Heart left ventricle (tissue), 16 donors: ENCODE data around the gene PACS2. TPM values are rescaled to one million over a fixed set of nuclear protein-coding genes. Genes with fewer than 3 reads are reported as not detected.

Experiments
- ATAC-seq, 4 donors: fragments of 200-7000 bp; cut with Tn5 transposase; one replicate each; pipeline ENCODE4 v1.9.1; 2020 to 2022; ENCODE audit warnings: moderate library complexity in 4 of 4, mild to moderate bottlenecking in 3 of 4, moderate number of reproducible peaks in 1 of 4
- DNase-seq, 5 donors: peaks; one replicate each; pipeline ENCODE4 v3.0.0-alpha.2; 2020
- H3K27ac ChIP-seq, 12 donors: fragments of 200-600 bp; sonication (generic) in 4 of 12; one replicate each; pipeline versions ENCODE4 v1.5.0 to v1.8.0; 2016 to 2022; ENCODE audit warnings: mild to moderate bottlenecking in 2 of 12
- H3K27me3 ChIP-seq, 9 donors: fragments of 200-600 bp; sonication (generic) in 2 of 9; one replicate each; pipeline versions ENCODE4 v1.5.1 to v1.8.0; 2016 to 2022; ENCODE audit warnings: mild to moderate bottlenecking in 3 of 9
- H3K36me3 ChIP-seq, 9 donors: fragments of 200-600 bp; sonication (generic) in 2 of 9; one replicate each; pipeline versions ENCODE4 v1.5.0 to v1.8.0; 2018 to 2022; ENCODE audit warnings: mild to moderate bottlenecking in 2 of 9
- H3K4me1 ChIP-seq, 12 donors: fragments of 200-600 bp; sonication (generic) in 4 of 12; one replicate each; pipeline versions ENCODE4 v1.5.0 to v1.8.0; 2016 to 2022; ENCODE audit warnings: mild to moderate bottlenecking in 3 of 12
- H3K4me3 ChIP-seq, 12 donors: fragments of 200-600 bp; sonication (generic) in 4 of 12; one replicate each; pipeline versions ENCODE4 v1.5.0 to v1.8.0; 2017 to 2022; ENCODE audit warnings: mild to moderate bottlenecking in 9 of 12, moderate library complexity in 4 of 12
- H3K9me3 ChIP-seq, 12 donors: fragments of 200-600 bp; sonication (generic) in 4 of 12; one replicate each; pipeline versions ENCODE4 v1.5.0 to v1.8.0; 2016 to 2022; ENCODE audit warnings: mild to moderate bottlenecking in 1 of 12
- POLR2A ChIP-seq, 2 donors: fragments of 450-650 bp; IDR thresholded peaks; one replicate each; pipeline ENCODE4 v1.6.1; 2017; ENCODE audit warnings: antibody characterized with exemption in 2 of 2, mild to moderate bottlenecking in 2 of 2, moderate library complexity in 2 of 2
- WGBS, 4 donors: extraction: QIAGEN DNeasy Blood & Tissue Kit in 2 of 4; methylation state at CpG; one replicate each; pipeline versions ENCODE4 v1.1.5 to v1.1.7; 2013 to 2018; 5-methylcytosine and 5-hydroxymethylcytosine counted together
- intact Hi-C, 10 donors: fragments of 100-400 bp; cut with DNase I; formaldehyde crosslinking; loops; one replicate each; pipeline versions ENCODE4 v1.11.1 to v1.14.2; 2022
- polyA plus RNA-seq, 2 donors: library from polyadenylated mRNA; stranded (reverse); fragments of 200-250 nt; gene quantifications; one replicate each; pipeline ENCODE4 v1.2.3, GENCODE V29; 2013
- total RNA-seq, 9 donors: library from RNA; depleted of rRNA in 2 of 9; stranded (reverse); fragments of >200 nt in 2 of 9; fragmentation: NEBNext Ultra II Directional in 3 of 9; extraction: Animal tissue kit (Norgen Biotek cat#: 25700) in 3 of 9; gene quantifications; one replicate each; pipeline versions ENCODE4 v1.1.0 to v1.2.4, GENCODE V29; 2016 to 2023
- TF ChIP-seq, protein P1 (sequence below), 12 donors: fragments of 200-600 bp; sonication (generic) in 4 of 12; IDR thresholded peaks; one replicate each; pipeline versions ENCODE4 v1.5.0 to v1.8.0; 2018 to 2022; ENCODE audit warnings: antibody characterized with exemption in 12 of 12, mild to moderate bottlenecking in 5 of 12
- donor health status: ischemic (EF 13 %, LVEDD 7.1; RV severe dilation, severe dysfunction).
- donor health status: healthy with polysubstance abuse.
- donor health status: DM: no; HTN: yes; CAD: no.
- donor health status: DM: no; HTN: no; CAD: no.
- donor health status: ischemic (EF 25% LVEDD 6.9; RV normal size, moderate dysfunction).
- donor health status: ischemic (EF 25% LVEDD 5.7; RV mildly dilated, moderate dysfunction).
- donor health status: healthy.
- donor health status: DM: yes; HTN: yes; CAD: no.
- donor health status: ischemic (EF 35%, LVEDD 5.7; RV mildly dilated, moderate dysfunction).
- donor health status: nonischemic (EF 11% LVEDD 7.7; RV severe dilation, severe dysfunction).
- donor health status: DM: yes; HTN: yes; CAD: no.
- donor health status: PGD.
- donor health status: ischemic (EF 29% LVEDD 5.4; RV normal size, mild dysfunction).
- donor health status: nonischemic (EF 23%, LVEDD 6.1; RV moderate dilation, normal function).

The PACS2 gene
- total and polyA plus RNA-seq, 11 donors = 47.3 to 90.3 (median 60.8) TPM

DNA sequence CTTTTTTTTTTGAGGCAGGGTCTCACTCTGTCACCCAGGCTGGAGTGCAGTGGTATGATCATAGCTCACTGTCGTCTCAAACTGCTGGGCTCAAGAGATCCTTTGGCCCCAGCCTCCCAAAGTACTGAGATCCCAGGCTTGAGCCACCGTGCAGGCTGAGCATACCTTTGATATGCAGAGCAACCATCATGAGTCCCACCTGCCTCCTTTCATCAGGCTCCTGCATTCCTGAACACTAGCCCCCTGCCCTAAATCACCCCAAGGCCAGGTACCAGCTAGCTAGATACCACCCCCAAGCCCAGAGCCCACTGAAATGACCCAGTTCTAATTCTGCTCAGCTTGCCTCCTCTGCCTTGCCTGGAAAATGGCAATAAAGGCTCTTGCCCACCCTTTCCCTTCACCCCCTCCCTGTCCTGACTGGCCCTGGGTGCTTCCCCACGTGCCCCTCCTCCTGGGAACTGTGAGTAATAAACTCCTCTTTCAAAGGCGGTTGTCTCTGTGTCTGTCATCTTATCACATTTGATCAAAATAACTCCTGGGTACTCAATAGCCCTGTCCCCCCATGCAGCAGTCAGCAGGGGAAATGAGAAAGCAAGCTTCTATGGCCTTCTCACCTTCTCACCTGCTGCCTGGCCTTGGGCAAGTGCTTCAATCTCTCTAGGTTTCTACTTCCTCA lies 7.4 kb upstream of the PACS2 start:
- Histone ChIP-seq H3K4me1 (peaks cover 0 to 12% (median 0%) of the 10 kb centered on the region in 12 donors), H3K27ac (no peak overlapping the region), H3K4me3 (no peak overlapping the region), H3K27me3 (no peaks in the 10 kb centered on the region), H3K9me3 (no peaks in the 10 kb centered on the region), H3K36me3 (no peaks in the 10 kb centered on the region)
- TF ChIP-seq, protein P1, sequence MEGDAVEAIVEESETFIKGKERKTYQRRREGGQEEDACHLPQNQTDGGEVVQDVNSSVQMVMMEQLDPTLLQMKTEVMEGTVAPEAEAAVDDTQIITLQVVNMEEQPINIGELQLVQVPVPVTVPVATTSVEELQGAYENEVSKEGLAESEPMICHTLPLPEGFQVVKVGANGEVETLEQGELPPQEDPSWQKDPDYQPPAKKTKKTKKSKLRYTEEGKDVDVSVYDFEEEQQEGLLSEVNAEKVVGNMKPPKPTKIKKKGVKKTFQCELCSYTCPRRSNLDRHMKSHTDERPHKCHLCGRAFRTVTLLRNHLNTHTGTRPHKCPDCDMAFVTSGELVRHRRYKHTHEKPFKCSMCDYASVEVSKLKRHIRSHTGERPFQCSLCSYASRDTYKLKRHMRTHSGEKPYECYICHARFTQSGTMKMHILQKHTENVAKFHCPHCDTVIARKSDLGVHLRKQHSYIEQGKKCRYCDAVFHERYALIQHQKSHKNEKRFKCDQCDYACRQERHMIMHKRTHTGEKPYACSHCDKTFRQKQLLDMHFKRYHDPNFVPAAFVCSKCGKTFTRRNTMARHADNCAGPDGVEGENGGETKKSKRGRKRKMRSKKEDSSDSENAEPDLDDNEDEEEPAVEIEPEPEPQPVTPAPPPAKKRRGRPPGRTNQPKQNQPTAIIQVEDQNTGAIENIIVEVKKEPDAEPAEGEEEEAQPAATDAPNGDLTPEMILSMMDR (IDR thresholded peaks at IDR 0.05) = no peak
- no peak for TF ChIP-seq POLR2A (IDR thresholded peaks at IDR 0.05)
- no peak for ATAC-seq
- 82 to 88% (median 83%) methylated on average over 4 of the region's 4 CpGs for WGBS, 4 donors
- intact Hi-C loops = no loop called here
- DNase-seq = no peak

DNA sequence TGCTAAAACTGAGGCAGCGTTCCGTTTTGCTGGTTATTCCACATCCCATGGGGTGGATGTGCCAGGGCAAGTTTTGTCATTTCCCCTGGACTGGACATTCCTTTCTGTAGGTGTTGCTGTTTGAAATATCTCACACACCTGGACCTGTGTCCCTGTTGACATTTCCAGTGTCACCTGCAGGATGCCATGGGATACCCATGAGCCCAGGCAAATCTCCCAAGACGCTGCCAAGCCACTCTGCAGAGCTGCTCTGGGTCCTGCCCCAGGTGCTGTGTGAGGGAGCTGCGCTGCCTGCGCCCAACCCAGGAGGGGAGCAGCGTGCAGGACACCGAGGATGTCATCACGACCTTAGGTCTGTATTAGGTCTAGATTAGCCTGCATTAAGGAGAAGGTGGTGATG lies 5.2 kb upstream of the PACS2 start:
- intact Hi-C loops = no loop called here
- no peak overlapping the region for H3K27ac ChIP-seq
- no peaks in the 10 kb centered on the region for H3K9me3 ChIP-seq
- H3K36me3 ChIP-seq = no peaks in the 10 kb centered on the region
- H3K27me3 ChIP-seq = no peaks in the 10 kb centered on the region
- no peak for DNase-seq
- H3K4me1 ChIP-seq = peaks cover 0 to 17% (median 8%) of the 10 kb centered on the region in 12 donors
- no peak overlapping the region for H3K4me3 ChIP-seq
- no peak for ATAC-seq
- TF ChIP-seq, protein P1 (IDR thresholded peaks at IDR 0.05) = no peak
- no peak for TF ChIP-seq POLR2A (IDR thresholded peaks at IDR 0.05)
- 92 to 96% (median 95%) methylated on average over 8 of the region's 8 CpGs for WGBS, 4 donors

DNA sequence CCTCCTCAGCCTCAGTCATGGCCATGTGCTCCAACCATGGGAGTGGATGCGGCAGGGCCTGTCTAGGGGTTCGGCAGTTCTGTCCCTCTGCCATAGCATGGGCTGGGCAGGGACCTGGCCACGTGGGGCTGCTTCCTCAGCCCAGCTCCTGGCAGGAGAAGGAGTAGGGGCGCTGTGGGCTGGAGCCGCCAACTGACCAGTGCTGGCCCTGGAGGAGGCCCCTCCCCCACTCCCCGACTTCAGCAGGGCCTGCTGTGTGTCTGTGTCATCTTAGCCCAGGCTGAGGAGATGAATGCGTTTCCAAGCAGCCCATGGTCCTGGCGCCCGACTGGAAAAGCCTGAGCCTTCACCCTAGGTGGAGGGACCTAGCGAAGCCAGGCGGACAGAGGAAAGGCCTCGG lies 2.7 kb upstream of the PACS2 start:
- Histone ChIP-seq H3K9me3 (no peaks in the 10 kb centered on the region), H3K4me1 (peaks cover 0 to 30% (median 24%) of the 10 kb centered on the region in 12 donors), H3K27ac (no peak overlapping the region), H3K36me3 (no peaks in the 10 kb centered on the region), H3K4me3 (no peak overlapping the region), H3K27me3 (no peaks in the 10 kb centered on the region)
- intact Hi-C loops = loop anchor here in 1 of 10 donors (5.0 kb wide), 1 partner anchor 180 kb away; the partner anchor contains the start of gene TEDC1
- ATAC-seq = no peak
- WGBS, 4 donors = 70 to 81% (median 78%) methylated on average over 11 to 12 of the region's 12 CpGs
- no peak for TF ChIP-seq POLR2A (IDR thresholded peaks at IDR 0.05)
- TF ChIP-seq, protein P1 (IDR thresholded peaks at IDR 0.05) = no peak
- peak in 1 of 5 donors; percentile 48 for DNase-seq

DNA sequence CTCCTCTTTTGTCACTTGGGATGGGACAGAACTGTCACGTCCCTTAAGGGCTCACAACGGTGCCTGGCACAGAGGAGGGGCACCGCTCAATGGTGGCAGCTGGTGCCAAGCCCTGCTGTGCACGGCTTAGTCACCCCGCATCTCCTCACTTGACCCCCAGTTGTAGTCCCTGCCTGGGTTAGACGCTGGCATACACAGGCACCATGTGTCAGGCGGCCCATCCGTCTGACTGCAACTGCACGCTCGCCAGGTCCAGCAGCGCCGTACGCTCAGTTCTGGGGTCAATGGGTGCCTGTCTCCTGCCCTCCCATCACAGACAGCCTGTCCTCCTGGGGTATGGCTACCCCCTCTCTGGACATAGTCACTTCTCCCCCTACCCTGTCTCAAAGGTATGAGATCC lies 1.6 kb upstream of the PACS2 start:
- no peak overlapping the region for H3K4me3 ChIP-seq
- no peaks in the 10 kb centered on the region for H3K27me3 ChIP-seq
- DNase-seq (peak in 1 of 5 donors; percentile 59), ATAC-seq (no peak)
- 93 to 98% (median 95%) methylated on average over 10 to 13 of the region's 13 CpGs for WGBS, 4 donors
- intact Hi-C loops = loop anchor here in 1 of 10 donors (5.0 kb wide), 1 partner anchor 179 kb away; the partner anchor contains the start of gene TEDC1
- H3K27ac ChIP-seq = peak overlapping the region in 9 of 12 donors; percentile 82 to 99 (median 93)
- H3K4me1 ChIP-seq = peaks cover 0 to 41% (median 34%) of the 10 kb centered on the region in 12 donors
- H3K9me3 ChIP-seq = no peaks in the 10 kb centered on the region
- no peak for TF ChIP-seq POLR2A (IDR thresholded peaks at IDR 0.05)
- TF ChIP-seq, protein P1 (IDR thresholded peaks at IDR 0.05) = no peak
- no peaks in the 10 kb centered on the region for H3K36me3 ChIP-seq
